Suprapubic skin (tissue), 4 donors: Measurements from ENCODE around the gene GPR149. TPM values are rescaled to one million over a fixed set of nuclear protein-coding genes. Genes with fewer than 3 reads are reported as not detected.

Experiments
- DNase-seq, 2 donors: peaks; one replicate each; pipeline ENCODE4 v3.0.0-alpha.2; 2019; ENCODE audit warnings: low spot score in 2 of 2
- H3K27ac ChIP-seq: fragments of 200-600 bp; sonication (generic); one replicate; pipeline ENCODE4 v1.5.1; 2019
- H3K27me3 ChIP-seq: fragments of 200-600 bp; sonication (generic); one replicate; pipeline ENCODE4 v1.5.1; 2019
- H3K36me3 ChIP-seq: fragments of 200-600 bp; sonication (generic); one replicate; pipeline ENCODE4 v1.5.1; 2019
- H3K4me1 ChIP-seq: fragments of 200-600 bp; sonication (generic); one replicate; pipeline ENCODE4 v1.5.1; 2019
- H3K4me3 ChIP-seq: fragments of 200-600 bp; sonication (generic); one replicate; pipeline ENCODE4 v1.5.1; 2019; ENCODE audit warnings: mild to moderate bottlenecking
- H3K9me3 ChIP-seq: fragments of 200-600 bp; sonication (generic); one replicate; pipeline ENCODE4 v1.5.1; 2019
- EP300 ChIP-seq: sonication (generic); formaldehyde crosslinking; IDR thresholded peaks from one replicate; pipeline ENCODE4 v1.6.1; 2017; ENCODE audit warnings: antibody characterized with exemption
- POLR2A ChIP-seq, 2 donors: fragments of 450-650 bp; IDR thresholded peaks; one replicate each; pipeline ENCODE4 v1.6.1; 2017; ENCODE audit warnings: antibody characterized with exemption in 2 of 2, mild to moderate bottlenecking in 2 of 2, moderate library complexity in 2 of 2
- POLR2AphosphoS5 ChIP-seq, 3 donors: sonication (generic); formaldehyde crosslinking; IDR thresholded peaks; one replicate each; pipeline ENCODE4 v1.6.1; 2017; ENCODE audit warnings: antibody characterized with exemption in 3 of 3
- WGBS: methylation state at CpG from one replicate; pipeline ENCODE4 v1.1.5; 2018; 5-methylcytosine and 5-hydroxymethylcytosine counted together
- total RNA-seq, 4 donors: library from RNA; depleted of rRNA; stranded (reverse); fragments of >200 nt; gene quantifications; one replicate each; pipeline ENCODE4 v1.1.0, GENCODE V29; 2016
- TF ChIP-seq, protein P1 (sequence below), 2 donors: fragments of 200-600 bp in 1 of 2; fragments of 450-650 bp in 1 of 2; sonication (generic) in 1 of 2; IDR thresholded peaks; one replicate each; pipeline ENCODE4 v1.5.1; 2016 to 2019; ENCODE audit warnings: antibody characterized with exemption in 2 of 2, mild to moderate bottlenecking in 1 of 2, moderate library complexity in 1 of 2

The GPR149 gene
- total RNA-seq, 4 donors from 2014 or later, result 0.25 TPM; not detected in 3

DNA sequence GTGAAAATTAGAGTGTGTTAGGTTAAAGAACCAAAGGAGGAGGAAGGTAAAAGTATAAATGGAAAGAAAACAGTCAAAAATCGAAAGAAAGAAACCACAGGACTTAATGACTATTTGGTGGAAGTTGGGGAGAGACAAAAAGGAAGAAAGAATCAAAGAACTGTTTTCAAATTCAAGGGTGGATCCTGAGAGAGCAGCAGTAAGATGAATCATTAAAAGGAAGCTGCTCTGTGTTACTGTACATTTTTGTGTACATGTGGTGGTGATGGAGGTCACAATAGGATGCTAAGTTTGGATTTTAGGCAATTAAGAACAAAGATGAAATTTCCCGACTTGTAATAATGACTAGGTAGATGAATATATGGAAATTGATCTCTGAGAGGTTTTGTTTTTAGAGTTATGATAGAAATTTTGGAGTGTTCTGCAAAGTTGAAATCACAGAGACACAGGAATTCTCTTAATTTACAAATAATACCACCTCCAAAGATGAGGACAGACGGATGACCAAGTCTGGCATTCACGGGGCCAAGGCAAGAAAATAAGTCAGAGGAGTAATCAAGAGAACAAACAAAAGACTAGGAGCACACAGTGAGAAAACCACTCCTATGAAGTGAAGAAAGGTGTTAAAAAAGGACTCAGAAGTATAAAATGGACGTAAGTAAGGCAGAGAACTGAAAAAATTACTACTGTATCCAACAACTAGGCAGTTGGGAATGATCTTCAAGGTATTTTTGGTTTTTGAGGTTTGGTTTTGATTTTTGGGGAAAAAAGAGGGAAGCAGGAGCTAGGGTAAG lies 112.8 kb downstream of the GPR149 start:
- TF ChIP-seq, protein P1, sequence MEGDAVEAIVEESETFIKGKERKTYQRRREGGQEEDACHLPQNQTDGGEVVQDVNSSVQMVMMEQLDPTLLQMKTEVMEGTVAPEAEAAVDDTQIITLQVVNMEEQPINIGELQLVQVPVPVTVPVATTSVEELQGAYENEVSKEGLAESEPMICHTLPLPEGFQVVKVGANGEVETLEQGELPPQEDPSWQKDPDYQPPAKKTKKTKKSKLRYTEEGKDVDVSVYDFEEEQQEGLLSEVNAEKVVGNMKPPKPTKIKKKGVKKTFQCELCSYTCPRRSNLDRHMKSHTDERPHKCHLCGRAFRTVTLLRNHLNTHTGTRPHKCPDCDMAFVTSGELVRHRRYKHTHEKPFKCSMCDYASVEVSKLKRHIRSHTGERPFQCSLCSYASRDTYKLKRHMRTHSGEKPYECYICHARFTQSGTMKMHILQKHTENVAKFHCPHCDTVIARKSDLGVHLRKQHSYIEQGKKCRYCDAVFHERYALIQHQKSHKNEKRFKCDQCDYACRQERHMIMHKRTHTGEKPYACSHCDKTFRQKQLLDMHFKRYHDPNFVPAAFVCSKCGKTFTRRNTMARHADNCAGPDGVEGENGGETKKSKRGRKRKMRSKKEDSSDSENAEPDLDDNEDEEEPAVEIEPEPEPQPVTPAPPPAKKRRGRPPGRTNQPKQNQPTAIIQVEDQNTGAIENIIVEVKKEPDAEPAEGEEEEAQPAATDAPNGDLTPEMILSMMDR (IDR thresholded peaks at IDR 0.05), result no peak
- TF ChIP-seq POLR2AphosphoS5 (IDR thresholded peaks at IDR 0.05), result no peak
- no peak for TF ChIP-seq EP300
- no peak for TF ChIP-seq POLR2A (IDR thresholded peaks at IDR 0.05)
- DNase-seq, result no peak
- 78% methylated on average over 5 of the region's 5 CpGs for WGBS
- Histone ChIP-seq H3K36me3 (peaks cover 20% of the 10 kb centered on the region), H3K4me1 (peaks cover 30% of the 10 kb centered on the region), H3K4me3 (no peak overlapping the region), H3K9me3 (no peaks in the 10 kb centered on the region), H3K27ac (no peak overlapping the region), H3K27me3 (no peaks in the 10 kb centered on the region)

DNA sequence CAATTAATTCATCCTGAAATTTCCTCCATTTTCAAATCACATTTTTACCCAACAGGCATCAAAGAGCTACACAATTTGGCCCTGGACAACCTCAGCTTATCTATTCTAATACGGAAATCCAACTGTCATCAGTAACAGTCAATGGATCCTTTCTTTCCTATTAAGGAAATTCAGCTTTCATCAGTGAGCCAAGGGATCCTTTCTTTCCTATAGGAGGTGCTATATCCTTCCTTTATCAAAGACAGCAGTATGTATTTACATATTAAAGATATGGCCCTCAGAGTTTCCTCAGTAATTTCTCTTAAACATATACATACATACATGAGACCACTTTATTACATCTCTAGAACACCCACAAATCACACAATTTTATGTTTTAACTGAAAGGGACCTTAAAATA lies 115.8 kb downstream of the GPR149 start:
- no peaks in the 10 kb centered on the region for H3K27me3 ChIP-seq
- WGBS, result 96% methylated on average over 1 of the region's 1 CpG
- DNase-seq, result no peak
- no peak overlapping the region for H3K27ac ChIP-seq
- no peak overlapping the region for H3K4me3 ChIP-seq
- H3K36me3 ChIP-seq, result peaks cover 32% of the 10 kb centered on the region
- peaks cover 4% of the 10 kb centered on the region for H3K4me1 ChIP-seq
- TF ChIP-seq POLR2AphosphoS5 (IDR thresholded peaks at IDR 0.05) (no peak), POLR2A (IDR thresholded peaks at IDR 0.05) (no peak), EP300 (no peak)
- TF ChIP-seq, protein P1 (IDR thresholded peaks at IDR 0.05), result no peak
- no peaks in the 10 kb centered on the region for H3K9me3 ChIP-seq

DNA sequence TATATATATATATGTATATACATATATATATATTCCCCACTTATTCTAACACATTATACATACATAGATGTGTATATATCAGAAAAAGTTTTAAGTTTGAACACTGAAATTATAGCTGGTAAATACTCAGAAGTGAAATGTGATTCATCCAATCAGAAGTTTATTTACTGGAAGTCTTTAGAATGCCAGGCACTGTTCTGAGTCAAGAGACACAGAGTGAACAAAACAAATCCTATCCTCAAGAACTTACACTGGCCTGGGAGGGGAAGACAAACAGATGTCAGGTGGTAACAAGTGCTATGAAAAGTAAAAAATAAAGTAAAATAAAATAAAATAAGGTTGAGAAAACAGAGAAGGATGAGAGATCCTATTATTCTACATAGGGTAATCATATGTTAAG lies 119.2 kb downstream of the GPR149 start:
- H3K4me3 ChIP-seq, result no peak overlapping the region
- no peak overlapping the region for H3K27ac ChIP-seq
- DNase-seq, result no peak
- no peaks in the 10 kb centered on the region for H3K27me3 ChIP-seq
- H3K4me1 ChIP-seq, result no peaks in the 10 kb centered on the region
- peaks cover 44% of the 10 kb centered on the region for H3K36me3 ChIP-seq
- TF ChIP-seq, protein P1 (IDR thresholded peaks at IDR 0.05), result no peak
- TF ChIP-seq POLR2AphosphoS5 (IDR thresholded peaks at IDR 0.05) (no peak), EP300 (no peak)
- no peaks in the 10 kb centered on the region for H3K9me3 ChIP-seq

DNA sequence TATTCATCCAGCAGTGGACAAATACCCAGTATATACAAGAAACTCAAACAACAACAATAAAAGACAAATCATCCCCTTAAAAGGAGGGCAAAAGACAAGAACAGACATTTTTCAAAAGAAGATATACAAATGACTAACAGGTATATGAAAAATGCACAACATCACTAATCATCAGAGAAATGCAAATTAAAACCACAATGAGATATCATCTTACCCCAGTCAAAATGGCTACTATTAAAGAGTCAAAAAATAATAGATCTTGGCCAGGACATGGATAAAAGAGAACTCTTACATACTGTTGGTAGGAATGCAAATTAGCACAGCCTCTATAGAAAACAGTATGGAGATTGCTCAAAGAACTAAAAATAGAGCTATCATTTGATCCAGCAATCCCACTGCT lies 122.6 kb downstream of the GPR149 start:
- no peak for DNase-seq
- Histone ChIP-seq H3K27me3 (no peaks in the 10 kb centered on the region), H3K4me1 (no peaks in the 10 kb centered on the region), H3K36me3 (peaks cover 56% of the 10 kb centered on the region), H3K27ac (no peak overlapping the region), H3K4me3 (no peak overlapping the region), H3K9me3 (no peaks in the 10 kb centered on the region)
- no peak for TF ChIP-seq POLR2AphosphoS5 (IDR thresholded peaks at IDR 0.05)
- no peak for TF ChIP-seq POLR2A (IDR thresholded peaks at IDR 0.05)
- TF ChIP-seq, protein P1 (IDR thresholded peaks at IDR 0.05), result no peak
- no peak for TF ChIP-seq EP300

DNA sequence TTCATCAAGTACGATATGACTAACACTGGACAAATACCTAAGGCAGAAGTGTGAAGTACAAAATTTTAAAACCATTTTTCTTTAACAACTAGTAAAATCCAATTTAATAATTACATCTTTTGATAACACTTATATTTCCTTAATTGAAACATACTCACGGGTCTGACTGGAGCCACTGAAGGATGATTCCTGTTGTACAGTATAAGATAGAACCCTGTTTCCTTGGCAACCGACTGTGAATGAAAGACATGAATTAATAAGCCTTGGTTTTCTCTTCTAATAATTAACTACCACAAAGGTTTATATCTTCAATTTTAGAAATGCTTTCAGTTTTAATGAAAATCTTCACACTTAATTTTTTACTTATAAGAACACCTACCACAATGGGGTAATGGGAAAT lies 125.1 kb downstream of the GPR149 start:
- Histone ChIP-seq H3K9me3 (no peaks in the 10 kb centered on the region), H3K4me1 (no peaks in the 10 kb centered on the region), H3K36me3 (peaks cover 74% of the 10 kb centered on the region), H3K27me3 (no peaks in the 10 kb centered on the region), H3K27ac (no peak overlapping the region), H3K4me3 (no peak overlapping the region)
- DNase-seq, result no peak
- TF ChIP-seq, protein P1 (IDR thresholded peaks at IDR 0.05), result no peak
- TF ChIP-seq EP300 (no peak), POLR2AphosphoS5 (IDR thresholded peaks at IDR 0.05) (no peak), POLR2A (IDR thresholded peaks at IDR 0.05) (no peak)
- WGBS, result 96% methylated on average over 3 of the region's 3 CpGs
